Esophagus squamous epithelium (tissue), 4 donors: ENCODE results near the gene BPIFB3.

Source experiments
- CTCF ChIP-seq, 6 experiments: fragments of 450-650 bp in 4 of 6; fragments of 200-600 bp in 2 of 6; sonication (generic) in 2 of 6; IDR thresholded peaks; one replicate each; pipeline ENCODE4 v1.5.1; 2016 to 2019; ENCODE audit warnings: antibody characterized with exemption in 6 of 6, mild to moderate bottlenecking in 4 of 6, moderate library complexity in 4 of 6
- POLR2A ChIP-seq, 4 donors: fragments of 450-650 bp; IDR thresholded peaks; one replicate each; pipeline ENCODE4 v1.6.1; 2017; ENCODE audit warnings: antibody characterized with exemption in 4 of 4, mild to moderate bottlenecking in 4 of 4, moderate library complexity in 3 of 4

- TF ChIP-seq CTCF (IDR thresholded peaks at IDR 0.05) (no peak), POLR2A (IDR thresholded peaks at IDR 0.05) (no peak)
Observed at GRCh38 chr20:33032555-33032954, 21.1 kb upstream of the BPIFB3 start.
